Erythroblast (primary cell): ENCODE data around the gene CLRN3.

Experiments used
- GATA1 ChIP-seq: IDR thresholded peaks from 2 replicates; pipeline ENCODE4 v1.6.1; 2011; ENCODE audit warnings: low read depth, mild to moderate bottlenecking, control low read depth, low read length, moderate library complexity
- POLR2A ChIP-seq: IDR thresholded peaks from 2 replicates; pipeline ENCODE4 v1.6.1; 2011; ENCODE audit warnings: mild to moderate bottlenecking, low read length

GRCh38 chr10:127890832-127891334, 1.9 kb downstream of the CLRN3 start:
- no peak for TF ChIP-seq POLR2A
- TF ChIP-seq GATA1 = no peak
